Fibroblast of lung (primary cell): ENCODE data around the gene MYBBP1A. TPM values are rescaled to one million over a fixed set of nuclear protein-coding genes. Genes with fewer than 3 reads are reported as not detected.

Experiments used
- DNase-seq, 2 donors: peaks; one replicate each; pipeline versions ENCODE4 v3.0.0 to v3.0.0-alpha.2; 2010; ENCODE audit warnings: low read depth in 2 of 2
- H2AFZ ChIP-seq: 2 replicates; pipeline ENCODE4 v1.5.1; 2012; ENCODE audit warnings: low read length, control low read depth, inconsistent platforms
- H3K27ac ChIP-seq: 2 replicates; pipeline ENCODE4 v1.5.1; 2011; ENCODE audit warnings: low read length, control low read depth; ENCODE audit not compliant: insufficient read depth
- H3K27me3 ChIP-seq: 2 replicates; pipeline ENCODE4 v1.5.1; 2011; ENCODE audit warnings: mild to moderate bottlenecking, low read length; ENCODE audit not compliant: control insufficient read depth, insufficient read depth
- H3K36me3 ChIP-seq: 2 replicates; pipeline ENCODE4 v1.5.1; 2011; ENCODE audit warnings: low read length; ENCODE audit not compliant: control insufficient read depth, insufficient read depth
- H3K4me1 ChIP-seq: 2 replicates; pipeline ENCODE4 v1.5.1; 2011; ENCODE audit warnings: low read length; ENCODE audit not compliant: control insufficient read depth, insufficient read depth; ENCODE audit errors: extremely low read depth
- H3K4me2 ChIP-seq: 2 replicates; pipeline ENCODE4 v1.5.1; 2011; ENCODE audit warnings: low read length, control low read depth; ENCODE audit not compliant: insufficient read depth; ENCODE audit errors: extremely low read depth
- H3K4me3 ChIP-seq, 4 experiments: fragments of 200-600 bp in 1 of 4; sonication (generic) in 1 of 4; replicated peaks in 1 of 4; 2 replicates each; pipeline ENCODE4 v1.5.1; 2011 to 2016; ENCODE audit warnings: low read length in 4 of 4, low read depth in 3 of 4, mild to moderate bottlenecking in 3 of 4, control low read depth in 2 of 4, inconsistent platforms in 1 of 4, mixed read lengths in 1 of 4; ENCODE audit not compliant: insufficient read depth in 1 of 4; ENCODE audit errors: control extremely low read depth in 1 of 4
- H3K79me2 ChIP-seq: 2 replicates; pipeline ENCODE4 v1.5.1; 2012; ENCODE audit warnings: mild to moderate bottlenecking, low read length, inconsistent platforms; ENCODE audit not compliant: control insufficient read depth, insufficient read depth
- H3K9ac ChIP-seq: 2 replicates; pipeline ENCODE4 v1.5.1; 2011; ENCODE audit warnings: mild to moderate bottlenecking, low read length, control low read depth; ENCODE audit not compliant: insufficient read depth
- H3K9me3 ChIP-seq: 2 replicates; pipeline ENCODE4 v1.5.1; 2012; ENCODE audit warnings: low read depth, low read length; ENCODE audit not compliant: control insufficient read depth, insufficient read depth
- H4K20me1 ChIP-seq: 2 replicates; pipeline ENCODE4 v1.5.1; 2011; ENCODE audit warnings: low read length; ENCODE audit not compliant: control insufficient read depth, insufficient read depth; ENCODE audit errors: extremely low read depth
- EZH2 ChIP-seq: IDR thresholded peaks from 2 replicates; pipeline ENCODE4 v1.5.1; 2012; ENCODE audit warnings: low read length, control low read depth, mild to moderate bottlenecking; ENCODE audit errors: missing control alignments
- polyA plus RNA-seq, 2 donors: library from polyadenylated mRNA; depleted of rRNA in 1 of 2; stranded (reverse) in 1 of 2; unstranded in 1 of 2; fragments of >200 nt; gene quantifications; 2 replicates each; pipeline ENCODE4 v1.2.1, GENCODE V29; 2011 to 2012; ENCODE audit warnings: missing spikeins in 1 of 2
- total RNA-seq: library from RNA; depleted of rRNA; stranded (reverse); fragments of >200 nt; gene quantifications from 2 replicates; pipeline ENCODE4 v1.2.1, GENCODE V29; 2014
- TF ChIP-seq, protein P1 (sequence below), 2 donors: IDR thresholded peaks in 1 of 2; conservative IDR thresholded peaks in 1 of 2; 1 replicate in 1 of 2; 2 replicates in 1 of 2; pipeline ENCODE4 v1.5.1; 2011 to 2012; ENCODE audit warnings: low read length in 2 of 2, control low read depth in 1 of 2, inconsistent platforms in 1 of 2, low read depth in 1 of 2, mild to moderate bottlenecking in 1 of 2

Gene MYBBP1A
- total and polyA plus RNA-seq, 2 donors (not counting 1 experiment from before 2014, with no cell fraction given) = 14.1 to 28.6 TPM

DNA sequence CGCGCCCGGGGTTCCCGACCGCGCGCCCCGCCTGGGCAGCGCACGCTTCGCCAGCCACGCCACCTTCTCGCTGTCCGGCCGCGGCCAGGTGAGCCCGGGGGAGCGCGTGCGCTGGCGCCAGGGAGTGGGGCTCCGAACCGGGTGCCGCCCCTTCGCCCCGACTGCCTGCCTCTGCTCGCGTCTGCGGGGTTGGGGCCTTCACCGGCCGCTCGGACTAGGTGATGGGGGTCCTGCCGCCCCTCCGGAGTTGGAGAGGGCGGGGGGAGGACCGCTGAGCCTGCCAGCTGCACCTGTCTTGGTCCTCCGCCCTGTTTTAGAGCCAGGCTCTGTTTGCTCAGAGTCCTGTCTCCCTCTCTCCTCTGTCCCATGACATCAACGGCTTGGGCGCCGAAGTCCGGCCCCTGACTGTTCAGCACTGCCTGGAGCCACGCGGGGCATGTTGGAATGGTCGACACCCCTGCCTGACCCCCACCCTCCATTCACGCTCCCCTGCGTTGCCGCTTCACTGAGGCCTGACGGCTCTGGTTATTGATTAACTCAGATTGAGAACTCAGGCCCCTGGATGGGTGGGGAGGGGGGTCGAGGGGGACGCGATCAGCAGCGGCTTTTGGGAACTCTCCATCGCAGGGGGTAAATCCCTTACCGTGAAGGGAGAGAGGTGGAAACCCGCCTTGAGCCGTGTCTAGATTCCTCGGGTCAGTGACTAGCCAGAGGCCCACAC, 29.9 kb upstream of the MYBBP1A start:
- TF ChIP-seq EZH2 = no peak
- TF ChIP-seq, protein P1, sequence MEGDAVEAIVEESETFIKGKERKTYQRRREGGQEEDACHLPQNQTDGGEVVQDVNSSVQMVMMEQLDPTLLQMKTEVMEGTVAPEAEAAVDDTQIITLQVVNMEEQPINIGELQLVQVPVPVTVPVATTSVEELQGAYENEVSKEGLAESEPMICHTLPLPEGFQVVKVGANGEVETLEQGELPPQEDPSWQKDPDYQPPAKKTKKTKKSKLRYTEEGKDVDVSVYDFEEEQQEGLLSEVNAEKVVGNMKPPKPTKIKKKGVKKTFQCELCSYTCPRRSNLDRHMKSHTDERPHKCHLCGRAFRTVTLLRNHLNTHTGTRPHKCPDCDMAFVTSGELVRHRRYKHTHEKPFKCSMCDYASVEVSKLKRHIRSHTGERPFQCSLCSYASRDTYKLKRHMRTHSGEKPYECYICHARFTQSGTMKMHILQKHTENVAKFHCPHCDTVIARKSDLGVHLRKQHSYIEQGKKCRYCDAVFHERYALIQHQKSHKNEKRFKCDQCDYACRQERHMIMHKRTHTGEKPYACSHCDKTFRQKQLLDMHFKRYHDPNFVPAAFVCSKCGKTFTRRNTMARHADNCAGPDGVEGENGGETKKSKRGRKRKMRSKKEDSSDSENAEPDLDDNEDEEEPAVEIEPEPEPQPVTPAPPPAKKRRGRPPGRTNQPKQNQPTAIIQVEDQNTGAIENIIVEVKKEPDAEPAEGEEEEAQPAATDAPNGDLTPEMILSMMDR (conservative IDR thresholded peaks at IDR 0.05 in 1 of 2, IDR thresholded peaks at IDR 0.05 in 1 of 2; ENCODE audit: low read depth in 1 of 2, low read length in 2 of 2) = no peak
- no peak for DNase-seq
- H3K27me3 ChIP-seq = peaks cover 28% of the 10 kb centered on the region
- H3K36me3 ChIP-seq = no peaks in the 10 kb centered on the region
- H3K9ac ChIP-seq = no peak overlapping the region
- H3K27ac ChIP-seq = no peak overlapping the region
- no peaks in the 10 kb centered on the region for H3K9me3 ChIP-seq
- peak overlapping the region in 1 of 4 experiments; percentile 34 for H3K4me3 ChIP-seq
- no peaks in the 10 kb centered on the region for H3K4me1 ChIP-seq
- H2AFZ ChIP-seq = no peak overlapping the region
- H3K4me2 ChIP-seq = no peak overlapping the region
- H3K79me2 ChIP-seq = no peaks in the 10 kb centered on the region
- no peaks in the 10 kb centered on the region for H4K20me1 ChIP-seq

- Histone ChIP-seq H3K9ac (no peak within 1 kb of the TSS), H3K27me3 (peaks cover 28% of the 10 kb centered on the region)
Measured at GRCh38 chr17:4584101-4584916, 29.1 kb upstream of the MYBBP1A start, which contains the start of gene SMTNL2. Gene SMTNL2, plus strand, starts transcription at chr17:4584529. Its CDS starts 77 bp downstream, at chr17:4584606.

DNA sequence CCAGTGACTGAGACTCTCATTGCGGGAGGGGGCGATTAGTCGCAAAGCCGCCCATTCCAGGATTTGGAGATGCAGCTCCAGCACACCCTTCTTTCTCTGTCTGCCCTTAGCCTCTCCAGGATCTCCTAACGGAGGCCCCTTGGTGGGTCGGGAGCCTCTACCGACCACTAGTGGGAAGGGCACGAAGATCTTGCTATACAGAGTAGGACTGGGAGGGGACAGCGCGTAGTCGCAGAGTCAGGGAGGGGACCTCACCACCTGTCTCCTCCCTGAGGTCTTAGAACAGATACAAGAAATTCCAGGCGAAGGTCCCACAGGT, 28.6 kb upstream of the MYBBP1A start:
- no peaks in the 10 kb centered on the region for H3K36me3 ChIP-seq
- H3K9ac ChIP-seq = no peak overlapping the region
- H2AFZ ChIP-seq = no peak overlapping the region
- peak overlapping the region in 1 of 4 experiments; percentile 42 for H3K4me3 ChIP-seq
- peak; percentile 93 for TF ChIP-seq EZH2
- TF ChIP-seq, protein P1 (conservative IDR thresholded peaks at IDR 0.05 in 1 of 2, IDR thresholded peaks at IDR 0.05 in 1 of 2; ENCODE audit: low read depth in 1 of 2, low read length in 2 of 2) = peak; percentile 21 to 51
- H3K27ac ChIP-seq = no peak overlapping the region
- H3K27me3 ChIP-seq = peaks cover 28% of the 10 kb centered on the region
- no peaks in the 10 kb centered on the region for H3K4me1 ChIP-seq
- H4K20me1 ChIP-seq = no peaks in the 10 kb centered on the region
- no peaks in the 10 kb centered on the region for H3K79me2 ChIP-seq
- no peak for DNase-seq
- H3K4me2 ChIP-seq = no peak overlapping the region
- no peaks in the 10 kb centered on the region for H3K9me3 ChIP-seq

More at GRCh38 chr17:4584101-4584916, 29.1 kb upstream of the MYBBP1A start, which contains the start of gene SMTNL2:
- Histone ChIP-seq H3K9me3 (no peaks in the 10 kb centered on the region), H4K20me1 (no peaks in the 10 kb centered on the region), H3K4me1 (no peaks in the 10 kb centered on the region), H3K27ac (no peak within 1 kb of the TSS), H3K4me3 (peak within 1 kb of the TSS in 1 of 4 experiments; percentile 42), H2AFZ (no peak within 1 kb of the TSS), H3K4me2 (no peak within 1 kb of the TSS), H3K79me2 (no peaks in the 10 kb centered on the region), H3K36me3 (no peaks in the 10 kb centered on the region)
- no peak for DNase-seq
- TF ChIP-seq, protein P1 (conservative IDR thresholded peaks at IDR 0.05 in 1 of 2, IDR thresholded peaks at IDR 0.05 in 1 of 2; ENCODE audit: low read depth in 1 of 2, low read length in 2 of 2) = no peak
- peak; percentile 11 for TF ChIP-seq EZH2
